Measurements from ENCODE around the gene TWF2. TPM values are rescaled to one million over a fixed set of nuclear protein-coding genes. Genes with fewer than 3 reads are reported as not detected.
A peak's percentile ranks its signal among the peaks of the same experiment; 100 is the strongest.
"Not testable (repeated sequence)": the region's sequence is repeated elsewhere in the genome, so short reads cannot be mapped to it uniquely, and the experiment has no call there.

TWF2 gene
- polyA plus RNA-seq (ENCODE audit: insufficient read length in 4 of 4): 10 to 100 TPM; 26.0 to 36.8 (median 28.0) TPM

GRCh38 chr3:52238761-52239701, at the start of gene TWF2:
TSS of gene TWF2 (minus strand) at chr3:52239158. CDS start at chr3:52239016, 142 bp downstream.
- peak; percentile 71 to 78 (median 72) for DNase-seq (ENCODE audit: low read depth in 4 of 4, low spot score in 3 of 4)

- no peak for DNase-seq (ENCODE audit: low read depth in 4 of 4, low spot score in 3 of 4)
Measured at GRCh38 chr3:52288674-52289073, 49.7 kb upstream of the TWF2 start.

GRCh38 chr3:52286777-52287110, 47.8 kb upstream of the TWF2 start:
- no peak for DNase-seq (ENCODE audit: low read depth in 4 of 4, low spot score in 3 of 4)

GRCh38 chr3:52284051-52284450, 45.1 kb upstream of the TWF2 start:
- DNase-seq (ENCODE audit: low read depth in 4 of 4, low spot score in 3 of 4): not testable (repeated sequence)

- DNase-seq (ENCODE audit: low read depth in 4 of 4, low spot score in 3 of 4): no peak
Measured at GRCh38 chr3:52283306-52283705, 44.3 kb upstream of the TWF2 start.

GRCh38 chr3:52281981-52282801, 43.2 kb upstream of the TWF2 start:
- no peak for DNase-seq (ENCODE audit: low read depth in 4 of 4, low spot score in 3 of 4)

- no peak for DNase-seq (ENCODE audit: low read depth in 4 of 4, low spot score in 3 of 4)
Measured at GRCh38 chr3:52280050-52280461, 41.1 kb upstream of the TWF2 start.

GRCh38 chr3:52279596-52279995, 40.6 kb upstream of the TWF2 start:
- no peak for DNase-seq (ENCODE audit: low read depth in 4 of 4, low spot score in 3 of 4)

- peak; percentile 85 to 92 (median 86) for DNase-seq (ENCODE audit: low read depth in 4 of 4, low spot score in 3 of 4)
Measured at GRCh38 chr3:52278510-52279069, 39.6 kb upstream of the TWF2 start, which contains the start of gene WDR82. TSS of gene WDR82 (minus strand) at chr3:52278649. CDS start at chr3:52278361, 288 bp downstream.

- DNase-seq (ENCODE audit: low read depth in 4 of 4, low spot score in 3 of 4): no peak
Measured at GRCh38 chr3:52277972-52278509, 39.1 kb upstream of the TWF2 start.

- DNase-seq (ENCODE audit: low read depth in 4 of 4, low spot score in 3 of 4): peak in 1 of 4 donors; percentile 53
Measured at GRCh38 chr3:52277071-52277964, 38.4 kb upstream of the TWF2 start.

- not testable (repeated sequence) for DNase-seq (ENCODE audit: low read depth in 4 of 4, low spot score in 3 of 4)
Measured at GRCh38 chr3:52274781-52275180, 35.8 kb upstream of the TWF2 start.

- DNase-seq (ENCODE audit: low read depth in 4 of 4, low spot score in 3 of 4): no peak
Measured at GRCh38 chr3:52272831-52273230, 33.9 kb upstream of the TWF2 start.

- not testable (repeated sequence) for DNase-seq (ENCODE audit: low read depth in 4 of 4, low spot score in 3 of 4)
Measured at GRCh38 chr3:52272172-52272571, 33.2 kb upstream of the TWF2 start.

- DNase-seq (ENCODE audit: low read depth in 4 of 4, low spot score in 3 of 4): no peak
Measured at GRCh38 chr3:52270252-52270754, 31.3 kb upstream of the TWF2 start.

- no peak for DNase-seq (ENCODE audit: low read depth in 4 of 4, low spot score in 3 of 4)
Measured at GRCh38 chr3:52269776-52270175, 30.8 kb upstream of the TWF2 start.

GRCh38 chr3:52268036-52268435, 29.1 kb upstream of the TWF2 start:
- no peak for DNase-seq (ENCODE audit: low read depth in 4 of 4, low spot score in 3 of 4)

- no peak for DNase-seq (ENCODE audit: low read depth in 4 of 4, low spot score in 3 of 4)
Measured at GRCh38 chr3:52265387-52265786, 26.4 kb upstream of the TWF2 start.

- DNase-seq (ENCODE audit: low read depth in 4 of 4, low spot score in 3 of 4): no peak
Measured at GRCh38 chr3:52262447-52262846, 23.5 kb upstream of the TWF2 start.

Data from right renal pelvis (tissue), 4 donors.